Measurements from ENCODE around the gene ZNF366.

DNA sequence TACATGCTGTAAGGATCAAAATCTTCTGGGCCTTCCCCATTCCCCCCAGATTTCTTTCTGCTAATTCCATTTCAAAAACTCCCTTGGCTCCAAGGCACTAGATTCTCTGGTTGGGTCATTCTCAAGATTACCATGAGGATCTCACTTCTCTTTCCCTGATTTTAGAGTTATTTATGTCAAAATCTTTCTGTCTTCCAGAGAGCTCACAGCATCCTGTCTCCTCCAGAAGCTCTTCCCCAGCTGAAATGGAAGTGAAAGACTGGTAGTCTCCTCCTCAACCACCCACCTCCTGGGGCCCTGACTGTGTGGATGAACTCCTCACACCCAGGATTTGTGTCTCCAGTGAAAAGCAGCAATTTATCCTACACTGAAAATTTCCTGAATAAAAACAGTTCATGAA, 11.9 kb upstream of the ZNF366 start:
- TF ChIP-seq, protein P1, sequence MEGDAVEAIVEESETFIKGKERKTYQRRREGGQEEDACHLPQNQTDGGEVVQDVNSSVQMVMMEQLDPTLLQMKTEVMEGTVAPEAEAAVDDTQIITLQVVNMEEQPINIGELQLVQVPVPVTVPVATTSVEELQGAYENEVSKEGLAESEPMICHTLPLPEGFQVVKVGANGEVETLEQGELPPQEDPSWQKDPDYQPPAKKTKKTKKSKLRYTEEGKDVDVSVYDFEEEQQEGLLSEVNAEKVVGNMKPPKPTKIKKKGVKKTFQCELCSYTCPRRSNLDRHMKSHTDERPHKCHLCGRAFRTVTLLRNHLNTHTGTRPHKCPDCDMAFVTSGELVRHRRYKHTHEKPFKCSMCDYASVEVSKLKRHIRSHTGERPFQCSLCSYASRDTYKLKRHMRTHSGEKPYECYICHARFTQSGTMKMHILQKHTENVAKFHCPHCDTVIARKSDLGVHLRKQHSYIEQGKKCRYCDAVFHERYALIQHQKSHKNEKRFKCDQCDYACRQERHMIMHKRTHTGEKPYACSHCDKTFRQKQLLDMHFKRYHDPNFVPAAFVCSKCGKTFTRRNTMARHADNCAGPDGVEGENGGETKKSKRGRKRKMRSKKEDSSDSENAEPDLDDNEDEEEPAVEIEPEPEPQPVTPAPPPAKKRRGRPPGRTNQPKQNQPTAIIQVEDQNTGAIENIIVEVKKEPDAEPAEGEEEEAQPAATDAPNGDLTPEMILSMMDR (IDR thresholded peaks at IDR 0.05; ENCODE audit: poor library complexity), result no peak
- TF ChIP-seq EZH2 (IDR thresholded peaks at IDR 0.05; ENCODE audit: borderline replicate concordance), result no peak
- TF ChIP-seq EZH2phosphoT487 (IDR thresholded peaks at IDR 0.05; ENCODE audit: low read depth, severe bottlenecking, unreplicated experiment), result no peak
